Stimulated activated CD4-positive, alpha-beta T cell treated with anti-CD3 and anti-CD28 coated beads, Interleukin-2, amount 100 ng/mL, for 24 hours (primary cell): ENCODE results near the gene DNAH3.

Experiments
- DNase-seq, 2 donors: peaks; one replicate each; pipeline ENCODE4 v3.0.0-alpha.2; 2020

The DNAH3 gene

DNA sequence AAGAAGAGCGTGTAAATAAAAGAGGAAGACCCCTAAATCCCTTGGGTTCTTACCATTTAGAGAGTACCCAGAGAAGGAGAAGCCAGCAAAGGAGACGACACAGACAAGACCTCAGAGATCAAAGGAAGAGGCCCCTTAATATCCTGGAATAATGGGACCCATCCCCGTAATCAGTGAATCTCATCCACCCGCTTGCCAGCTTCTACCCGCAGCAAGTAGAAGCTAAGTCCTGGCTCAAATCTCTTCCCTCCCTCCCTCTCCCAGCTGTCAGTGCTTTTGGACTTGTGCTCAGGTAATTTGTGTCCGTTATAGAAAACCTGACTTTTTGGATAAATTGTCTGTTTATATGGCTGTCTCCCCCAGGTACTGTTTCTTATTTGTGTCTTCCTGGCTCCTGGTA is 248.2 kb downstream of the DNAH3 start:
- no peak for DNase-seq

DNA sequence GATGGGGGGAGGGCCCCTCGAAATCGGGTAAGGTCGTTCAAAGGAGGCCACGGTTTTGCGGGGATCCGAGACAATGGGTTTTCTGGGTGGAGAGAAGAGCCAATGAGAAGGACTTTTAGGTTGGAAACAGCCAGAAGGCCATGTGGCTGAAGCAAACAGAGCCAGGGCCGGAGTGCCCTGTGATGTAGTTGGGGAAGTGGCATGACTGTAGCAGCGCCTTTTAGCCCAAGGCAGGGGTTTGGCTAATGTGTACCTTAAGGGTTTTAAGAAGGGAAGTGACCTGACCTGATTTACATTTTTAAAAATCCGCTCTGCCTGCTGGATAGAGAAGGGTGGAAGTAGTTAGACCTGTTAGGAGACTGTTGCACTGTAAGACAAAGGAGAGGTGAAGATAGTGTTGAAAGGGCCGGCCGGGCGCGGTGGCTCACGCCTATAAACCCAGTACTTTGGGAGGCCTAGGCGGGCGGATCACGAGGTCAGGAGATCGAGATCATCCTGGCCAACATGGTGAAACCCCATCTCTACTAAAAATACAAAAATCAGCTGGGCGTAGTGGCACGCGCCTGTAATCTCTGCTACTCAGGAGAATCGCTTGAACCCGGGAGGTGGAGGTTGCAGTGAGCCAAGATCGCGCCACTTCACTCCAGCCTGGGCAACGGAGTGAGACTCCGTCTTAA is 249.1 kb downstream of the DNAH3 start:
- DNase-seq = peak; percentile 21 to 25

- DNase-seq = no peak
Measured at GRCh38 chr16:20901068-20901435, 249.6 kb downstream of the DNAH3 start.

GRCh38 chr16:20900299-20901067 is 250.2 kb downstream of the DNAH3 start, which contains the start of the genes DCUN1D3 and LYRM1:
DCUN1D3 (minus strand) TSS chr16:20900358; CDS start chr16:20862538, 37,820 bp downstream.
LYRM1 (plus strand) TSS chr16:20900771; CDS start chr16:20915556, 14,785 bp downstream.
- peak; percentile 91 to 93 for DNase-seq

DNA sequence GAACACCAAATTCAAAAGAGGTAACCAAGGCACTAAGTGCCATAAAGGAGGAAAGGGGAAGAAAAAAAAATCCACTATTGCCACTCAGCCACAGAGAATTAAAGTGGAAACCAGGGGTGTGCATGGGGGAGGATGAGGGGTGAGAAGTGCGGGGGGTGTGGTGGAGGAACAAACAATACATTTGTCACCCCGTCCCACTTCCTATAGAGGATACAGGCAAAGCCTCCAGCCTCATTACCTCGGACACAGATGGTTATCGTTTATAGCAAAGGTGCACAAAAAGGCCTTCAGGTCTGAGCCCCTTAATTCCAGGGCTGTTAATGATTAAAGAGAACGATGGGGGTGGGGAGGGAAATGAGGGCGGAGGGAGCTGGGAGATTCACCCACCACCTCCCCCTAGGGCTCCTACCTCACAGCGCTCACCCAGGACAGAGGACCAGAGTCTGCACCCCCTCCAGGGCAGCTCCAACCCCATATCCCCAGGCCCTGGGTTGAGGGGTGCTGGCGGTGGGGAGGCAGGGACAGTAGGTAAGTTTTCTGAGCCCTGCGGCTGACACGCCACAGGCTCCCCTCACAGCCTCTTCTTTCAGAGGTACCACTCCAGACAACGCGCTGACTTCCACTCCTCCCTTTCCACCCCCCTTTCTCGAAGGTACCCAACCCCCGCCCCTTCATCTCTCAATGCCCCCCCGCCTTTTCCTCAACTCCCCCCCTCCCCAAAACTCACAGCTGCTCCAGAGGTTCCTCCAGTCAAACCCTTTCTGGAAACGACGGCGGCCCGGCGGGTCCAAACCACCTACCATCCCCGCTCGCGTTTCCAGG is 251.0 kb downstream of the DNAH3 start:
- DNase-seq = no peak

- no peak for DNase-seq
Measured at GRCh38 chr16:20899071-20899470, 251.6 kb downstream of the DNAH3 start.

- DNase-seq = no peak
Measured at GRCh38 chr16:20897922-20898321, 252.7 kb downstream of the DNAH3 start.

GRCh38 chr16:20897253-20897897 is 253.3 kb downstream of the DNAH3 start:
- no peak for DNase-seq

- DNase-seq = no peak
Measured at GRCh38 chr16:20894388-20894787, 256.3 kb downstream of the DNAH3 start.

DNA sequence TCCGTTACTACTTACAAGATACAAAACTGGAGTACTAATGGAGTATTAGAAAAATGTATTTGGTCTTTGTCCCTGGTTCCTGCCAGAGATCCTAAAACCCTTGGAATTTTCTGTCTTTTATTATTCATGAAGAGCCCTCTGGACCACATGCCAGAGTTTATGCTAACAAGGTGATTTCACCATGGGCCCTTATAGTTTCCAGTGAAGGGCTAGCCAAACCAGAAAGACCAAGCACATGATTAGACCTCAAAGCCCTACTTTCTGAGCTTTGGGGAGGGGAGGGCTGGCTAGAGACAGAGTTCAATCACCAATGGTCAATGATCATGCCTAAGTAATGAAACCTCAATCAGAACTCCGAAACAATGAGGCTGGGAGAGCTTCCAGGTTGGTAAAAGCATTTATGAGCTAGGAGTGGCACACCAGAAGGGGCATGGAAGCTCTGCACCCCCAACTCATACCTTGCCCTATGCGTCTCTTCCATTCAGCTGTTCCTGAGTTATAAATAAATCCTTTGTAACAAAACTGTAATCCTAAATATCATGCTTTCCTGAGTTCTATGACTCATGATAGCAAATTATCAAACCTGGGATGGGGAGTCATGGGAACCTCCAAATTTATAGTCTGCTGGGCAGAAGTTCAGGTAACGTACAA is 260.9 kb downstream of the DNAH3 start:
- DNase-seq = no peak

- DNase-seq = no peak
Measured at GRCh38 chr16:20887207-20887606, 263.4 kb downstream of the DNAH3 start.

- no peak for DNase-seq
Measured at GRCh38 chr16:20886320-20886719, 264.3 kb downstream of the DNAH3 start.

- no peak for DNase-seq
Measured at GRCh38 chr16:20884240-20884556, 266.4 kb downstream of the DNAH3 start.

DNA sequence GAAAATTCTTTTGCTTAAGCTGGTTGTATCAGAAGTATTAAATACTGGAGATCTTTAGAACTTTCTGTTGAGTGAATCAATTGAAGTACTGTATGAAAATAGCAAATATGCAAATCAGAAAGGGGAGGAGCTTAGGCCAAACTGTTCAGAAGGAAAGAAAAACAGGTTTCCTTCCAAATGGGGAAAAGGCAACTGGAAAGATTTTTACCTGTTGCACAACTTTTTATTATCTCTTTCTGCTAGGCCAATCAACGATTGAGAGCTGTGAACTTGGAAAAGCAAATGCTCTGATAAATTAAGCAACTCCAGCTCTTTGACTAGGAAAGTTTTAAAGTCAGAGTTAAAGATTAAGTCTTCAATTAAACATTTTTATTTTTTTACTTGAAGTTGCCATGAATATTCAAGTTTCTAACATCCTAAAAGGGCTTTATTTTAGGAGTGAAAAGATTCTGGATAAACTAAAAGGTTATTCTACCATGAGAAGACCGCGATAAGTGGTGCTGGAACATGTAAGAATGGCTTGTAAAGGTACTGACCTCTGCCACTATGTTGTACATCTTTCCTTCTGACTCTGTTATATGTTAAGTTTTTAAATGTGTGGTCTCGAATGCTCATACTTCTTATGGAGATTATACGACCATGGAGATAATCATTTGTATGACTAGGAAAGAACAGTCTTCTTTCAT is 266.9 kb downstream of the DNAH3 start:
- no peak for DNase-seq
